Epithelial cell of prostate (primary cell): ENCODE results near the gene FGF21.

Experiments
- DNase-seq: peaks from one replicate; pipeline ENCODE4 v3.0.0-alpha.2; 2011; ENCODE audit warnings: low read depth, low spot score
- H3K27ac ChIP-seq: fragments of 450-650 bp; 2 replicates; pipeline ENCODE4 v1.5.1; 2017; ENCODE audit warnings: mild to moderate bottlenecking

Gene FGF21

DNA sequence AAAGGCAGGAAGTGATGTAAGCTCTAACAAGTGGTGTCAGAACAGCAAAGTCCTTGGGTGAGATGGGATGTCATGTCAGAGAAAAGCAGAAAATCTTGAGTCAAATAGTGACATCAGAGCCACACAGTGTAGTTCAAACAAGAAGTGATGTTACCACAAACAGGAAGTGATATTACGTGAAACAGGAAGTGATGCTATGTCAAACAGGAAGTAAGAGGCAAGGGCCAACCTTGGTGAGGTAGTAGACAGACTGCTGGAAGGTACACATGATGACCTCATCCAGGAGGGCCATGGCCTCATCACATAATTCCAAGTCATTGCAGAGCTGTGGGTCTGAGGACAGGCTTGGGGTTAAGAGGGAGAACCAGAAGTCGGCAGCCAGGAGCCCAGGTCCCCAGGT is 28.8 kb upstream of the FGF21 start:
- no peak for DNase-seq
- H3K27ac ChIP-seq, result no peak overlapping the region

DNA sequence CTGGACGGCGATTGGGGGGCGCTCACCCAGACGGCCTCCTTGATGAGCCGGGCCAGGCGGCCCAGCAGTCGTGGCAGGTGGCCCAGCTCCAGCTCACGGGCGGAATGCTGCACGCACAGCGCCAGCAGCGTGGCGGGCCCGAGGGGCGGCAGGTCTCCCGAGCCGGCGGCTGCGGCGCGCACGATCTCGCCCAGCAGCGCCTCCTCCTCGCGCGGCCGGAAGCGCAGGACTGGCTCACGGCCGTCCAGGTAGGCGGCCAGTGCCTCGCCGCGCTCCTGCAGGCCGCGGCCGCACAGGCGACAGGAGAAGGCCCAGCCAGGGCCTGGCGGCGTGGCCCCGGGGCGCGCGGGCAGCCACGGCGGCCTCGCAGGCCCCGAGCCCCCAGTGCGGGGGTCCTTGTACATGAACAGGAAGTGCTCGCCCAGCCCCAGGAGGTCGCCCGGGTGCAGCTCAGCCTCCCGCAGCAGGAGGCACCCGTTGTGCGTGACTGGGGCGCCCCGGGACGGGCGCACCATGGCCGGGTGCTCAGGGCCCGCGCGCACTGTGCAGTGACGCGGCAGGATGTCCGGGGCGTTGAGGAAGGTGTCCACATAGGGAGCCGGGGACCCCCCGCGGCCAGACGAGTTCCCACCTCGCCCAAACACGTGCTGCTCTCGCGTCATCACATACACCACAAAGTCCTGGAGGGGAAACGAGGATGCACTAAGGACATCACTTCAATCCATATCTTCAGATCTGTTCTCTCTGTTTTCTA is 26.2 kb upstream of the FGF21 start:
- no peak overlapping the region for H3K27ac ChIP-seq
- DNase-seq, result no peak

DNA sequence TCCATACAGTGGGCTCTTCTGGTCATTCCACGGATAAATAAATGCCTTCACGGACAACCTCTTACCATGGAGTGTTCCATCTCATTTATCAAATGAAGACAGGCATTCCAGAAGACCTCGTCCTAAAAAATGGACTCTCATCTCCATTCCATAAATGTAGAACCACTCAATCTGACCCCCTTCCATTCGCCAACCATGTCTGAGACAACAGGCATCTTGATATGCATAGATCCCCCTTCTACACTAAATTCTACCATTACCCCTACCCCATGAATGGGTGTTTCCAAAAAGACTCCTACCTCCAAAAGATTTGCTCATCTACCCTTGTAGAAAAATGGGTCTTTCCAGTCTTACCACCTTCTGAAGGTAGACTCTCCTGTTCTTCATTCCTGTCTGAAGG is 23.9 kb upstream of the FGF21 start:
- DNase-seq, result no peak
- H3K27ac ChIP-seq, result no peak overlapping the region

DNA sequence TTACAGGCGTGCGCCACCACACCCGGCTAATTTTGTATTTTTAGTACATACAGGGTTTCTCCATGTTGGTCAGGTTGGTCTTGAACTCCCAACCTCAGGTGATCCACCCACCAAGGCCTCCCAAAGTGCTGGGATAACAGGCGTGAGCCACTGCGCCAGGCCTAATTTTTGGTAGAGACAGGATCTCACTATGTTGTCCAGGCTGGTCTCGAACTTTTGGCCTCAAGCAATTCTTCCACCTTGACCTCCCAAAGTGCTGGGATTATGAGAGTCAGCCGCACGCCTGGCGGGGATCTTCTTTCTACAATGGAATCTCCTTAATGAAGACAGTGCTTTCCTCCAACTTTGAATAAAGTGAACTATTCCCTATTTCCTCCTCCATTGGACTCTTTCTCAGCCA is 20.7 kb upstream of the FGF21 start:
- no peak for DNase-seq

DNA sequence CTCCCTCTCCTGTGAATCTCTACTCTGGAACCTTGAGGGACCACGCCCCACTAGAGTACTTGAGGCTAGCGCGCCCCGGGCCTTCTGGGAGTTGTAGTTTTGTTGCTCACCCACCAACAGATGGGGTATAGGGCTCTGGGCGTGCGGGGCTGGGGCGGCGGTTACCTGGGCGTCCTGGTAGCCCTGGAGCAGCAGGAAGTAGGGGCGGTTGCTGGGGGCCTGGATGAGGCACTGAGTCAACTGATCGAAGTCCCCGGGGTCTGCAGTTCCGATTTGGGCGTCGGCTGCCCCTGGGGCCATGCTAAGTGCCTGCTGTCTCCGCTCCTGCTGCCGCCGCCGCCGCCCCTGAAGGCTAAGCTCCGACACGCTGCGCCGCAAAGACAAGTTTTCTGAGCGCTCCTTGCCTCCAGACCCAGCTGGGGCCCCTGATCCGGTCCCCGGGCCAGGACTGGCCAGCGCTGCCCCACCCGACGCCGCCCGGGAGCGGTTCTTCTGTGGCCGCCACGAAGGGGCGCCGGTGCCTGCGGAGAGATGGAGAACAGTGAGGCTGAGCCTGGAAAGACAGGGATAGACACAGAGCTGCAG is 20.2 kb upstream of the FGF21 start:
- DNase-seq, result no peak
- no peak overlapping the region for H3K27ac ChIP-seq

More for the DNA sequence above, 20.7 kb upstream of the FGF21 start:
- H3K27ac ChIP-seq, result no peak overlapping the region

DNA sequence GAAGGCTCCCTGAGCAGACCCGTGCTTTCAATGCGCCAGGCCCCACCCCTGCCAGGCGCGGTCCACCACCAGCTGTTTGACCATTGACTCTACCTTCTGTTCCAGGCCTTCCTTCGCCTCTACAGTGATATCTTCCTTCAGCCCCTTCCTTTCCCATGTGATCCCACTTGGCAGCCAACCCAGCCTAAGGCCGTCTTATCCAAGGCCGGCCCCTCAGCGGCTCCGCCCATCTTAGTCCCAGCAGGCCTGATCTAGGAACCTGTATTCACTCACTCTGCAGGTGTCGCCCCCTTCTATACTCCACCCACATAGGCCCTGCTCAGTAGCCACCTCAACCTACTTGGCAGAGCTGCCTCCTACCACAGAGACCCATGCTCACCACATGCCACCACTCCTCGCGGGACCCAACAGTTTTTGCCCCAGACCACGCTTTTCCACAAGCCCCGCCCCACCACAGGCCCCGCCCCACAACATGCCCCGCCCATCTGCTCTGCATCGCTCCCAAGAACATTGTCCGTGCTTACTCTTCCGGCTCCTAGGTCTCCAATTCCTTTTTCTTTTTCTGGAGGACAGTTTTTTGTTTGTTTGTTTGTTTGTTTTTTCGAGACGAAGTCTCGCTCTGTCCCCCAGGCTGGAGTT is 17.8 kb upstream of the FGF21 start:
- no peak overlapping the region for H3K27ac ChIP-seq
- DNase-seq, result no peak

DNA sequence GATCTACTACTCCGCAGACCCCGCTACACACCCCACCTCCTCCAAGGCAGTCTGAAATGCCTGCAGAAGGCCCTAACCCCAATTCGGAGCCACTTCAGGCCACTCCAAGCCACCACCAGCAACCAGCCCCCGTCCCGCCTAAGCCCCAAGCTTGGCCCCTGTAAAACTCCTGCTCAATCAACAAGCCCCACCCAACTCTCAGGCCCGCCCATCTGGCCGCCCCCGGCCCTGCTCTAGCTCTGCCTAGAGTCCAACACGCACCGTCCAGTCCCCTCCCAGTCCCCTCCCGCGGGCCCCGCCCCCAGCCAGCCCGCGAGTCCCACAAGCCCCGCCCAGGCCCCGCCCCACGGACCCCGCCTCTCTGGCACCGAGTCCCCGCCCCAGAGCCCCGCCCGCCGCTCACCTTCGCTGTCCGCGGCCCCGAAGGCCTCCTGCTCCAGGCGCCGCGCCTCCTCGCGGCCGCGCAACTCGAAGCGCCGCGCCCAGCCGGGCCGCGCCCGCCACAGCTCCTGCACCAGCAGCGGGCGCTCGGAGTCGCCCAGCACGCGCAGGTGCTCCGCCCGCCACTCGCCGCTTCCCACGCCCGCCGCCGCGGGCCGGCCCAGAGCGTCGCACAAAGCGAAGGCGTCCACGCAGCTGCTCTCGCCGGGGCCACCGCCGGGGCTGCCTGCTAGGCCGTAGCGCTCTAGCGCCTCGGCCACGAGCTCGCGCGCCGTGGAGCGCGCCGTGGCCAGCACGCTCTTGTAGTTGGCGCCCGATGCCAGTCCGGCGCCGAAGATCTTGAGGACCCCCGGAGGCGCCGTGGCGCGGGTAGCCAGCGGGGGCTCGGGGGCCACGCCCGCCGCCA is 16.5 kb upstream of the FGF21 start:
- DNase-seq, result peak; percentile 62
- H3K27ac ChIP-seq, result no peak overlapping the region

DNA sequence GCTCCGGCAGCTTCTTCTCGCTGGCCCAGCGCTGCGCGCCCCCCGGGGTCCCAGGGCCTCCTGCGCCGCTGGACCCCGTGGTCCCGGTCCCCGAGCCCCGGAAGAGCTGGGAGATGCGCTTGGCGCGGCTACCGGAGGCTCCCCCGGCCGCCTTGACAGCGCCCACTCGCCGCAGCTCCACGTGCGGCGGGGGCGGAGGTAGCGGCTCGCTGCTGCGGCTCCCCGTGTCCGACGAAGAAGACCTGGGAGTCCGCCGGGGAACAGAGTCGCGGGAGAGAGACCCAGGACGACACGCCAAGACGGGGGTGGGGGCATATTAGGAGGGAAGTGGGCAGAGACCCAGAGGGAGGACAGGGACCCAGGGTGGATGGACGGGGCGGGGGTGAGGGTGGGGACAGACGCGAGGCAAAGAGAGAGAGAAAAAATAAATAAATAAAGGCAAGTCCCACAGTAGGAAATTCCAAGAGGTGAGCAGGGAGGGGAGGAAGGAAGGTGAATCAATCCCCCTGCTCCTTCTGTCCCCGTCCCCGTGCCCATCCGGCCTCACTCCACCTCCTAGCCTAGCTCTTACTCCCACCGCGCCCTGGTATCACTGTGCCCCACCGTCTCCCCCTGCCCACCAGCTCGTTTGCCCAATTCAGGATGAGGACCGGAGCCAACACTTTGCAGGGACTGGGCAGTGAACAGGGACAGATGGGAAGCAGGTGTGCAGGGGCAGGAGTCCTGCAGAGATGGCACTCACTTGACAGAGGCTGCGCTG is 15.7 kb upstream of the FGF21 start:
- no peak overlapping the region for H3K27ac ChIP-seq

DNA sequence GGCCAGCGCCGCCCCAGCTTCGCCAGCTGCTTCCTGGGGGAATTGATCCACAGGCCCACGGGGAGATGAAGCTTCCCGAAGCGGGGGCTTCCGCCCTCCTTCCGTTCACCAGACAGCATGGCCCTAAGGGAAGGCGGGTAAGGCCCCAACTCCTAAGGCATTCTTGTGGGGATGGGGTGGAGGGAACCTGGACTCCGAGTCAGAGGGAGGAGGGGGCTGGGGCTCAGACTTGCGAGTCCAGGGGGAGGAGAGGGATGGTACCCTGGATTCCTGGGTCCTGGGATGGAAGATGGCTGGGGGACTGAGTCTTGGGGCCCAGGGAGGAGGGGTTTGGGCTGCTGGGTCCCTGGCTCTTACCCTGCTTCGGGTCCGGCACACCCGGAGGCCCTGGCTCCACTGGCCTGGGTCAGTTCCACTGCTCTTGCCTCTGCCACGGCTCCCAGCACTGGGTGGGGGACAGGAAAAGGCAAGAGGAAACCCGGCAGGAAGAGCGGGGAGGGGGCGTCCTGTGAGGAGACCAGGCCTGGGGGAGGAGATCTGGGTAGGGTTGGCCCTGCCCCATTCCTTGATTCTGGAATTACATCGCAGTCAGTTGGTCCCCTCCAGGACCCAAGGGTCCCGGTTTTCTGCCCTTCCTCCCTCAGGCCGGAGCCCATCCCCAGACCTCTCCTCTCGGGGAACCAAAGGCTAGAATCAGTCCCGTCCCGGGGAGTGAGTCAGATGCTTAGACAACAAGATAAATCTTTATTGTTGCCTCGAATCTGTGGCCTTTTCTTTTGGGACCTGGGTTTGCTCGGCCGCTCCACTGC is 15.0 kb upstream of the FGF21 start, which contains the start of gene RASIP1:
Gene RASIP1 (minus strand): TSS at position 447 of the 809 bp plus-strand sequence. CDS start 328 bp downstream, at position 119.
- no peak within 1 kb of the TSS for H3K27ac ChIP-seq
- DNase-seq, result no peak

More for the DNA sequence above, 15.7 kb upstream of the FGF21 start:
- DNase-seq, result no peak

DNA sequence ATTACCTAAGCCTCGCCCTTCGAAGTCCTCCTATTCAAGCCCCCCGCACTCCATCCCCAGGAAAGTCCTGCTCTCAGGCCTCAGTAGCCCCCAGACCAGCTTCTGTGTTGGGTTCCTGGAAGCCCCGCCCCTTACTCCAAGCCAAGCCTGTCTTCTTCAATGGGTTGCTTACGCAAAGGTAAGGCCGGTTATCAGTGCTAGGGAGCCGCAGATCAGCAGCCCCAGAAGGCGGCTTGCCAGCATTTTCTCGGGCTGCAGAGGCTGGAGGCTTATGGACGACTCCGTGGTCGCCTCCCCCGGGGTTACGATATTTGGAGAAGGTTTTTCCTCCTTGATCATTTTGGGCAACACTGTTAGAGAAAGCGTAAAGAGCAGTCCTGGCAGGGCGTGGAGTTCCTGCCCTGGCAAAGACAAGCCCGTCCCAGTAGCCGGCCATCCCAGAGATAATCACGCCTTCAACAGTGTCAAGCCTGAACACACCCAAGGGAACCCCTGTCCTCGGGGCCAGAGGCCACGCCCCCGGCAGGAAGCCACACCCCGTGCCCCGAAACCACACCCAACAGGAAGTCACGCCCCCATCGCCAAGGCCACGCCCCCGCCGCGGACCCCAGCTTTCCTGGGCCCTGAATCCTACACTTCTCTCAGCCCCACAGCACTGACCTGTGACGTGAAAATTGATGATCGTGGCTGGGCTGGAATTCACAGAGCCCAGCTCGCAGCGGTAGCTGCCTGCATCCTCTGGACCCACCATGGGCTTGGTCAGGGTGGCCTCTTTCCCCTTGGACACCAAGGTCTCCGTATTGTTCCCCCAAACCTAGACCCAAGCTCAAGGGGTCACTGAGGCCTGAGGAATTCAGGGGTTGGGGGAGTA is 14.0 kb upstream of the FGF21 start:
- H3K27ac ChIP-seq, result no peak overlapping the region
- DNase-seq, result no peak

DNA sequence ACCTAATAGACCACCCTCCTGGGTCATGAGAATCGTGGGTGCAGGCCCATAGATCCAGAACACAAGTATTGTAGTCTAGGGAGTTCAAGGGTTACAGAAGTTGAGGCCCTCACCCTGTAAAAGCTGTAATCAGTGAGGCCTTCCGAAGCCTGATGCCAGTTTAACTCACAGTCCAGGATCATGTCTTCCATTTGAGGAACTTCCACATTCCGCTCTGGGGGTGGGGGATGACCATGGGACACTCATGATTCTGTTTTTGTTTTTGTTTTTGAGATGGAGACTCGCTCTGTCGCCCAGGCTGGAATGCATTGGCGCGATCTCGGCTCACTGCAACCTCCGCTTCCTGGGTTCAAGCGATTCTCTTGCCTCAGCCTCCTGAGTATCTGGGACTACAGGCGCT is 13.2 kb upstream of the FGF21 start:
- no peak overlapping the region for H3K27ac ChIP-seq
- no peak for DNase-seq

DNA sequence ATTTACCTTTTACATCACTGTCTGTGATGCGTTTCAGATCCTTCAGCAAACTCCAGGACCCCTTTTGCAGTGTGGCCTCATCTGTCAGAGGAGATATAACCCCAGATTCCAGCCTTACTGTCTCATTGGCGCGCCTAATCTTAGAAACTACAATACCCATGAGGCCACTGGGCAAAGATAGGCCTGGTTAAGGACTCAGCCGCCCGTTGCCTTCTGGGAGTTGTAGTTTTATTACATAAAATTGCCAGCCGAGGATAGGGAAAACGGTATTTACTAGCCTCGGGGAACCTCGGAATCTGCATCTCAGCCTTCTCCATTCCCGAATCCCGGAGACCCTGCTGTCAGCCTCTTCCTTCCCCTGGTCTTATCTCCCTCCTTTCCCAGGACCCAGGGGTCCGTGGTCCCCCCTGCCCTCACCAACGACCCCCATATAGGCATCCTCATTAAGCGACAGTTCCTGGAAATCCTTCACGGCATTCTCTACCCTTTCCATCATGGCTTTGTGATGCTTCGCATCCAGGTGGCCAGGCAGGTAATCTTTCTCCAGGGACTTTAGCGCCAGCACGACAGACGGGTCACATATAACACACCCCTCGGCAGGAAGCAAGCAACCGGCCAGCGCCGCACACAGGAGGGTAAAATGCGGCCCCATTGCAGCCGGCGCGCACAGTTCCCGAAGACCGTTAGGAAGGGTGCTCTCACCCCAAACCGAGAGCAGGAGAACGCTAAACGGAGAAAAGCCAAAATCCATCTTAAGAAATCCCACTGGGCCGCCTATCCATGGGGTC is 9.9 kb upstream of the FGF21 start:
- DNase-seq, result no peak
- no peak overlapping the region for H3K27ac ChIP-seq

DNA sequence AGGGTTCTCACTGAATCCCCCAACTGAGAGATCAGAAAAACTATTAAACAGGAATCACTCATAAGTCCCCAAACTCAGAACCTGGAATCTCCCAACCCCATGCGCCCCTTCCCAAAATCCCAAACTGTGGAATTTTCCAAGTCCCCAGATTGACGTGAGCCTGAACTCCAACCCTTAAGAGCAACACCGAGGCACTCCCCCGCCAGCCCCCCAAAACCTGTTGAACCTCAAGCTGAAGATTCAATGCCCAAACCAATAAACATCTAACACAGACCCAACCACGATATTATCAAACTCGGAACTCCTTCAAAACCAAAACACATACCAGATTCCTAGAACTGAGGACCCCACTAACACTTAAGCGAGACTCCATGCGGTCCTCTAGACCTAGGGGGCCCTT is 9.2 kb upstream of the FGF21 start:
- no peak for DNase-seq
- no peak overlapping the region for H3K27ac ChIP-seq

DNA sequence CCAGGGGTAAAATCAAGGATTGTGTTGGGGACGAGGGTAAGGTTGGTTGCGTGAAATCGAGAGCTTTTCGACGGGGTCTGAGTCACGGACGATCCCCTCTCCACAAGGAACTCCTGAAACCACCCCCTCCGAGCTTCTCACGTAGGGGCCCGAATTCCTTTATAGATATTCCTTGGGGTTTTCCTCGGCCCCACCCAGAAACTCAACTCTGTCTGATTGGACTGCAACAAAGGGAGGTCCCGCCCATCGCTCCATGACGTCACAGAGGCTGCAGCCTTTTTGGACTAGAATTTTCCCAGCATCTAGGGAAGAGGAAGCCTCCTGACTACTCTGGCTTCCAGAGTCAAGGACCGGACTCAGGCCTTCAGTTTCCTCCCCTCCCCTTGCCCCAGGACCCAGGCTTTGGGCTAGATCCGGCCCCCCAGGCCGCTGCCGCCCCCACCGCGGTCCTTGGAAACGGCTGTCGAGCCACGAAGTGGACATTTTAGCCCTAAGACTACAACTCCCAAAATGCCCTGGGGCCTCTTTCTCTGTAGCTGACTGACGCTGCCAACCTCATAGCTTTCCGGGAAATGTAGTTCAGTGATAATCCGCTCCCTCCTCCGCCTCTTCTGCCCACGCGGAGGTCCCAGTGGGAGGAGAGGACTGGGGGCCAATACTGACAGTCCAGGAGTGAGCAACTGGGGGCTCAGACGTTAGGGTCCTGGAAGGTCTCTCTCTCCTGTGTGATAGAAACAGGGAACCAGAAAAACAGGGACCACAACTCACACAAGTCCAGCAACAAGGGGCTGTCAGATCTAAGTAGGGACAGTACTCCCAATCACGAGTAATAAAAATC is 8.4 kb upstream of the FGF21 start, which contains the start of gene IZUMO1:
Gene IZUMO1 (minus strand): TSS at position 172 of the 838 bp plus-strand sequence. CDS start 1,050 bp downstream, outside the sequence.
- DNase-seq, result no peak
- H3K27ac ChIP-seq, result no peak within 1 kb of the TSS

DNA sequence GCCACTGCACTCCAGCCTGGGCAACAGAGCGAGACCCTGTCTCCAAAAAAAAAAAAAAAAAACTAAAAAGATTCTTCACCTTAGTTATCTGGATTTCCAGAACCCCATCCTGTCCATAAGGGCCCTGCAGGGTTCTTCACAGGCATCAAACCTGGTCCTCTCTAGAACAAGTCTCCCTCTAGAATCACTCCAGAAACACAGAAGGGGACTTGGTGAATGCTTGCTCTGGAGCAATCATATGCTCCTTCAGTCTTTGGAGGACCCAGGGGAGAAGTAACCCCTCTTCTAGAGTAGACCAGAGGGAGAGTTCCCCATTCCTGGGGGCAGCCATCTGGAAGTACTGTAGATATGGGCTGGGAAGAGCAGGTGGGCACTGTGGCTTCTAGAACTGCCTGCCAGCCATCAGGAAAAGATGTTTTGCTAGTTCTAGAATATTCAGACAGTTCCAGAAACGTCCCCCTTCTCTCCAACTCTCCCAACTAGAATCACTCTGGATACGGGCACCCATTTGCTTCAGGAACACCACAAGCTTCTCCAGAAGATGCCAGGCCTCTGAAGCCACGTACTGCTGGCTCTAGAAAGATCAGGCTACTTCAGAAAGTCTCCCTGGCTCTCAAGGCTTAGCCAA is 5.6 kb upstream of the FGF21 start:
- H3K27ac ChIP-seq, result no peak overlapping the region
- DNase-seq, result no peak

DNA sequence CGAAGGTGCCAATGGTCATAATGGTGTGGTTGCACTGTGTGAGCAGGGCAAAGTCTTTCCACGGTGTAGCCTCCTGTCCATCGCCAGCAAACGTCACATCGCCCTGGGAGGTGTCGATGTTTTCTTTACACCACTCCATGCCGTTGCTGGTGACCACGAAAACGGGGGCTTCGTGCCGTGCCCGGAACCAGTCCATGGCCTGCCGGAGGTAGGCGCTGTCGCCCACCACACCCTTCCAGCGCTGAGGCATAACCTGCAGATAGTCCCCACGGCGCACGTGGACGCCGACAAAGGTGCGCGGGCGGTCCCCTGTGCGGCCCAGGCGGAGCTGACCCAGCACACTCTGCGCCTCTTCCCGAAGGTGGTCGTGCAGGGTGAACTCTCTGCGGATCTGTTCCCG is 5.0 kb upstream of the FGF21 start:
- DNase-seq, result no peak
- H3K27ac ChIP-seq, result no peak overlapping the region
